ENCODE data around the gene RNF40.

Gene RNF40

GRCh38 chr16:30761928-30762902 is at the start of gene RNF40, which contains the start of gene CFAP119:
RNF40 (plus strand) TSS chr16:30762322; CDS start chr16:30762546, 224 bp downstream.
CFAP119 (minus strand) TSS chr16:30762062; CDS start chr16:30761748, 314 bp downstream.
- DNase-seq = peak; percentile 98

- DNase-seq = no peak
Measured at GRCh38 chr16:30715750-30716445, 46.2 kb upstream of the RNF40 start.

- DNase-seq = no peak
Measured at GRCh38 chr16:30720086-30720485, 42.0 kb upstream of the RNF40 start.

- no peak for DNase-seq
Measured at GRCh38 chr16:30720694-30721093, 41.4 kb upstream of the RNF40 start.

- DNase-seq = no peak
Measured at GRCh38 chr16:30721167-30721566, 41.0 kb upstream of the RNF40 start.

GRCh38 chr16:30721606-30722005 is 40.5 kb upstream of the RNF40 start:
- DNase-seq = no peak

- DNase-seq = no peak
Measured at GRCh38 chr16:30722443-30722842, 39.7 kb upstream of the RNF40 start.

GRCh38 chr16:30722916-30723315 is 39.2 kb upstream of the RNF40 start:
- no peak for DNase-seq

GRCh38 chr16:30723725-30724355 is 38.3 kb upstream of the RNF40 start:
- DNase-seq = no peak

- DNase-seq = no peak
Measured at GRCh38 chr16:30724641-30725417, 37.3 kb upstream of the RNF40 start.

GRCh38 chr16:30725418-30725792 is 36.7 kb upstream of the RNF40 start:
- no peak for DNase-seq

- no peak for DNase-seq
Measured at GRCh38 chr16:30728321-30728720, 33.8 kb upstream of the RNF40 start.

GRCh38 chr16:30728899-30729672 is 33.0 kb upstream of the RNF40 start:
- DNase-seq = no peak

- DNase-seq = no peak
Measured at GRCh38 chr16:30731411-30731810, 30.7 kb upstream of the RNF40 start.

- DNase-seq = no peak
Measured at GRCh38 chr16:30736995-30737793, 24.9 kb upstream of the RNF40 start.

GRCh38 chr16:30737794-30738648 is 24.1 kb upstream of the RNF40 start:
- DNase-seq = no peak

GRCh38 chr16:30738984-30739951 is 22.9 kb upstream of the RNF40 start:
- no peak for DNase-seq
